HEK293 (cell line): ENCODE results near the gene DPM2.
A peak's percentile ranks its signal among the peaks of the same experiment; 100 is the strongest.

Experiments
- CTCF ChIA-PET: fragments of 350-600 bp; formaldehyde crosslinking; extraction: SDS; loops from one replicate; lab custom pipeline; 2021; ENCODE audit warnings: antibody characterized with exemption; lab: Yijun Ruan, JAX
- POLR2A ChIA-PET: fragments of 300-600 bp; formaldehyde crosslinking; extraction: SDS; loops from one replicate; lab custom pipeline; 2020; ENCODE audit warnings: antibody characterized with exemption, inconsistent platforms; lab: Yijun Ruan, JAX
- H3K27ac ChIP-seq: fragments of 200-500 bp; sonication (Bioruptor generic); 2 replicates; pipeline ENCODE4 v1.5.1; 2014; ENCODE audit warnings: low read depth, low read length, control low read depth, inconsistent platforms; ENCODE audit errors: extremely low read depth
- H3K36me3 ChIP-seq, 2 experiments: fragments of 200-500 bp in 1 of 2; sonication (Bioruptor generic) in 1 of 2; 1 replicate in 1 of 2; 2 replicates in 1 of 2; pipeline ENCODE4 v1.5.1; 2014 to 2017; ENCODE audit warnings: inconsistent platforms in 2 of 2, low read length in 2 of 2; ENCODE audit not compliant: control insufficient read depth in 2 of 2, insufficient read depth in 1 of 2
- H3K4me1 ChIP-seq: fragments of 200-500 bp; sonication (Bioruptor generic); 2 replicates; pipeline ENCODE4 v1.5.1; 2014; ENCODE audit warnings: mild to moderate bottlenecking, low read length, inconsistent platforms; ENCODE audit not compliant: control insufficient read depth, insufficient read depth
- H3K4me3 ChIP-seq: 2 replicates; pipeline ENCODE4 v1.5.1; 2011; ENCODE audit warnings: low read depth, mild to moderate bottlenecking, control low read depth, low read length, moderate library complexity
- H3K9me3 ChIP-seq: fragments of 200-500 bp; sonication (Bioruptor generic); 2 replicates; pipeline ENCODE4 v1.5.1; 2014; ENCODE audit warnings: low read depth, low read length, inconsistent platforms; ENCODE audit not compliant: control insufficient read depth, insufficient read depth
- EGR2 ChIP-seq: fragments of 450-650 bp; formaldehyde crosslinking; IDR thresholded peaks from 2 replicates; pipeline ENCODE4 v1.5.1; 2016; ENCODE audit warnings: low read depth, missing biosample characterization, missing genetic modification characterization
- KLF17 ChIP-seq: fragments of 450-650 bp; formaldehyde crosslinking; IDR thresholded peaks from 2 replicates; pipeline ENCODE4 v1.5.1; 2016; ENCODE audit warnings: missing biosample characterization, missing genetic modification characterization
- PATZ1 ChIP-seq: fragments of 450-650 bp; formaldehyde crosslinking; IDR thresholded peaks from 2 replicates; pipeline ENCODE4 v1.5.1; 2016; ENCODE audit warnings: missing biosample characterization, missing genetic modification characterization
- PRDM6 ChIP-seq: fragments of 450-650 bp; formaldehyde crosslinking; IDR thresholded peaks from 2 replicates; pipeline ENCODE4 v1.5.1; 2017; ENCODE audit warnings: missing biosample characterization, missing genetic modification characterization
- SP2 ChIP-seq: fragments of 450-650 bp; formaldehyde crosslinking; IDR thresholded peaks from 2 replicates; pipeline ENCODE4 v1.5.1; 2016; ENCODE audit warnings: missing biosample characterization, missing genetic modification characterization
- SP7 ChIP-seq: fragments of 450-650 bp; formaldehyde crosslinking; IDR thresholded peaks from 2 replicates; pipeline ENCODE4 v1.5.1; 2016; ENCODE audit warnings: missing biosample characterization, missing genetic modification characterization
- ZBTB8A ChIP-seq: fragments of 450-650 bp; formaldehyde crosslinking; IDR thresholded peaks from 2 replicates; pipeline ENCODE4 v1.5.1; 2016; ENCODE audit warnings: missing biosample characterization, missing genetic modification characterization
- ZFHX2 ChIP-seq: fragments of 450-650 bp; formaldehyde crosslinking; conservative IDR thresholded peaks from 2 replicates; pipeline ENCODE4 v1.5.1; 2016; ENCODE audit warnings: missing biosample characterization, missing genetic modification characterization
- ZFP3 ChIP-seq: fragments of 450-650 bp; formaldehyde crosslinking; IDR thresholded peaks from 2 replicates; pipeline ENCODE4 v1.5.1; 2016; ENCODE audit warnings: low read depth, missing biosample characterization, missing genetic modification characterization
- ZIC2 ChIP-seq: fragments of 450-650 bp; formaldehyde crosslinking; IDR thresholded peaks from 2 replicates; pipeline ENCODE4 v1.5.1; 2016; ENCODE audit warnings: missing biosample characterization, missing genetic modification characterization
- ZNF214 ChIP-seq: fragments of 450-650 bp; formaldehyde crosslinking; IDR thresholded peaks from 2 replicates; pipeline ENCODE4 v1.5.1; 2017; ENCODE audit warnings: missing biosample characterization, mild to moderate bottlenecking, missing genetic modification characterization, borderline replicate concordance
- ZNF280C ChIP-seq: fragments of 450-650 bp; formaldehyde crosslinking; IDR thresholded peaks from 2 replicates; pipeline ENCODE4 v1.5.1; 2016; ENCODE audit warnings: missing biosample characterization, missing genetic modification characterization
- ZNF335 ChIP-seq: fragments of 450-650 bp; formaldehyde crosslinking; conservative IDR thresholded peaks from 2 replicates; pipeline ENCODE4 v1.5.1; 2016; ENCODE audit warnings: missing biosample characterization, missing genetic modification characterization
- ZNF366 ChIP-seq: fragments of 450-650 bp; formaldehyde crosslinking; conservative IDR thresholded peaks from 2 replicates; pipeline ENCODE4 v1.5.1; 2016; ENCODE audit warnings: missing biosample characterization, missing genetic modification characterization
- ZNF37A ChIP-seq: fragments of 450-650 bp; IDR thresholded peaks from 2 replicates; pipeline ENCODE4 v1.5.1; 2018; ENCODE audit warnings: missing biosample characterization, missing genetic modification characterization
- ZNF501 ChIP-seq: fragments of 450-650 bp; formaldehyde crosslinking; IDR thresholded peaks from 2 replicates; pipeline ENCODE4 v1.5.1; 2016; ENCODE audit warnings: missing biosample characterization, missing genetic modification characterization
- ZNF514 ChIP-seq: fragments of 450-650 bp; formaldehyde crosslinking; IDR thresholded peaks from 2 replicates; pipeline ENCODE4 v1.5.1; 2016; ENCODE audit warnings: missing biosample characterization, missing genetic modification characterization
- ZNF626 ChIP-seq: fragments of 450-650 bp; sonication (Bioruptor Pico); formaldehyde crosslinking; IDR thresholded peaks from 2 replicates; pipeline ENCODE4 v1.5.1; 2018; ENCODE audit warnings: missing biosample characterization, missing genetic modification characterization, inconsistent platforms
- ZNF664 ChIP-seq: fragments of 450-650 bp; formaldehyde crosslinking; IDR thresholded peaks from 2 replicates; pipeline ENCODE4 v1.5.1; 2016; ENCODE audit warnings: missing biosample characterization, missing genetic modification characterization
- ZNF843 ChIP-seq: fragments of 450-650 bp; formaldehyde crosslinking; IDR thresholded peaks from 2 replicates; pipeline ENCODE4 v1.5.1; 2016; ENCODE audit warnings: missing biosample characterization, missing genetic modification characterization
- ZSCAN30 ChIP-seq: fragments of 450-650 bp; IDR thresholded peaks from 2 replicates; pipeline ENCODE4 v1.5.1; 2018; ENCODE audit warnings: missing biosample characterization, mild to moderate bottlenecking, missing genetic modification characterization, moderate library complexity
- TF ChIP-seq, protein P1 (sequence below): fragments of 450-650 bp; formaldehyde crosslinking; IDR thresholded peaks from 2 replicates; pipeline ENCODE4 v1.5.1; 2016; ENCODE audit warnings: missing biosample characterization, missing genetic modification characterization
- TF ChIP-seq, protein P2 (sequence below): fragments of 450-650 bp; formaldehyde crosslinking; IDR thresholded peaks from 2 replicates; pipeline ENCODE4 v1.5.1; 2016; ENCODE audit warnings: missing biosample characterization, missing genetic modification characterization

Gene DPM2

DNA sequence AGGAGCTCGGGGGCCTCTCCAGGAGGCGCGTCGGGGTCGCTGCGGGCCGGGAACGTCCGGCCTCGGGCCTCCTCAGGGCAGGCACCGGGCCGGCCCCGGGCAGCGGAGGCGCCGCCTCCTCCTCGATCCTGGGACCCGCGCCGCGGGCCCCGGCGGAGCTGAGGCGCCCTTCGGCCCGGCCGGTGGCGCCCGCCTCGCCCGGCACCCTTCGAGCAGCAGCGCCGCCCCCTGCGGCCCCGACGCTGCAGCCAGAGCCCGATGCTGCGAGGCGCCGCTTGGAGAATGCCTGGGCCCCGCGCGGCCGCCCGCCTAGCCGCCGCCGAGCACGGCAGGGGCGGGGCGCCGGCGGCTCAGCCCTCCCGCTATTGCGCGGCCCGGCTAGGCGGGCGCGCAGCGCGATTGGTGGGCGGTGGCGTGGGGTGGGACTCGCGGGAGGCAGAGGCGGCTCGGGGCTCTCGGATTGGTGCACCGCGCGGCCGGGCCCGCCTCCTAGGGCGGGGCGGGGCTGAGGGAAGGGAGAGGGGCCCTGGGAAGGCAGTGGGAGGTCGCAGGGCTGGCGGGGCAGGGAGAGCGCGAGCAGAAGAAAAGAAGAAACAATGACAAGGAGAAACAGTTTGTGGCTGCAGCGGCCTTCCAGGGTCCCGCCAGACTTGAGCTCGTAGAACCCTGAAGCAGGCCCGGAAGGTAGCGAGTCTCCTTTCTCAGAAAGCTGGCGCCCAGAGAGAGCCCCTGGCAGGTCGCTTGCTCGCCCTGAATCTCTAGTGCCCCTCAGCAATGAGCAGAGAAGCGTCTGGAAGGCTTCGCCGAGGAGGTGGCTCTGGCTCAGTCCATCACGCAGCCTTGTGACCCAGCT lies 43.3 kb upstream of the DPM2 start, which contains the start of gene EEIG1:
TSS of gene EEIG1 (minus strand) at position 284 of the 853 bp plus-strand sequence. CDS start 852 bp downstream, outside the sequence.
- peak within 1 kb of the TSS; percentile 81 for H3K27ac ChIP-seq
- H3K9me3 ChIP-seq: no peaks in the 10 kb centered on the region
- CTCF ChIA-PET: interaction anchor here (0.6 to 10.0 kb wide), 7 partner anchors 18 to 144 kb away, joined by 3 to 94 read pairs (median 4); no protein-coding TSS in a partner anchor
- peaks cover 0 to 3% of the 10 kb centered on the region in 2 experiments; a peak in 1 of 3 replicates for H3K36me3 ChIP-seq
- peaks cover 6% of the 10 kb centered on the region; the same call in 1 of the 2 replicates for H3K4me1 ChIP-seq
- POLR2A ChIA-PET: interaction anchor here (0.5 to 2.8 kb wide), 14 partner anchors 10 to 366 kb away, joined by 3 to 19 read pairs (median 5); partner anchors contain the start of gene SLC25A25
- H3K4me3 ChIP-seq: peak within 1 kb of the TSS; percentile 66
- TF ChIP-seq, protein P1, sequence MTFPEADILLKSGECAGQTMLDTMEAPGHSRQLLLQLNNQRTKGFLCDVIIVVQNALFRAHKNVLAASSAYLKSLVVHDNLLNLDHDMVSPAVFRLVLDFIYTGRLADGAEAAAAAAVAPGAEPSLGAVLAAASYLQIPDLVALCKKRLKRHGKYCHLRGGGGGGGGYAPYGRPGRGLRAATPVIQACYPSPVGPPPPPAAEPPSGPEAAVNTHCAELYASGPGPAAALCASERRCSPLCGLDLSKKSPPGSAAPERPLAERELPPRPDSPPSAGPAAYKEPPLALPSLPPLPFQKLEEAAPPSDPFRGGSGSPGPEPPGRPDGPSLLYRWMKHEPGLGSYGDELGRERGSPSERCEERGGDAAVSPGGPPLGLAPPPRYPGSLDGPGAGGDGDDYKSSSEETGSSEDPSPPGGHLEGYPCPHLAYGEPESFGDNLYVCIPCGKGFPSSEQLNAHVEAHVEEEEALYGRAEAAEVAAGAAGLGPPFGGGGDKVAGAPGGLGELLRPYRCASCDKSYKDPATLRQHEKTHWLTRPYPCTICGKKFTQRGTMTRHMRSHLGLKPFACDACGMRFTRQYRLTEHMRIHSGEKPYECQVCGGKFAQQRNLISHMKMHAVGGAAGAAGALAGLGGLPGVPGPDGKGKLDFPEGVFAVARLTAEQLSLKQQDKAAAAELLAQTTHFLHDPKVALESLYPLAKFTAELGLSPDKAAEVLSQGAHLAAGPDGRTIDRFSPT (tag by site-specific recombination): no peak
- peak; percentile 17; the same call in 1 of the 2 replicates for TF ChIP-seq ZIC2 (tag by site-specific recombination)
- peak; percentile 62 for TF ChIP-seq EGR2 (tag by site-specific recombination)
- no peak for TF ChIP-seq ZNF664 (tag by site-specific recombination)
- no peak for TF ChIP-seq ZNF214 (tag by site-specific recombination)
- no peak for TF ChIP-seq KLF17
- TF ChIP-seq SP2 (tag by site-specific recombination): peak; percentile 81
- peak; percentile 60; the same call in 1 of the 2 replicates for TF ChIP-seq ZNF335 (tag by site-specific recombination)
- peak; percentile 63 for TF ChIP-seq PATZ1 (tag by site-specific recombination)
- no peak for TF ChIP-seq ZFP3 (tag by site-specific recombination)
- TF ChIP-seq ZSCAN30 (tag by site-specific recombination): no peak
- TF ChIP-seq ZNF280C: no peak
- TF ChIP-seq ZFHX2: peak; percentile 70
- TF ChIP-seq PRDM6 (tag by site-specific recombination): no peak
- TF ChIP-seq, protein P2, sequence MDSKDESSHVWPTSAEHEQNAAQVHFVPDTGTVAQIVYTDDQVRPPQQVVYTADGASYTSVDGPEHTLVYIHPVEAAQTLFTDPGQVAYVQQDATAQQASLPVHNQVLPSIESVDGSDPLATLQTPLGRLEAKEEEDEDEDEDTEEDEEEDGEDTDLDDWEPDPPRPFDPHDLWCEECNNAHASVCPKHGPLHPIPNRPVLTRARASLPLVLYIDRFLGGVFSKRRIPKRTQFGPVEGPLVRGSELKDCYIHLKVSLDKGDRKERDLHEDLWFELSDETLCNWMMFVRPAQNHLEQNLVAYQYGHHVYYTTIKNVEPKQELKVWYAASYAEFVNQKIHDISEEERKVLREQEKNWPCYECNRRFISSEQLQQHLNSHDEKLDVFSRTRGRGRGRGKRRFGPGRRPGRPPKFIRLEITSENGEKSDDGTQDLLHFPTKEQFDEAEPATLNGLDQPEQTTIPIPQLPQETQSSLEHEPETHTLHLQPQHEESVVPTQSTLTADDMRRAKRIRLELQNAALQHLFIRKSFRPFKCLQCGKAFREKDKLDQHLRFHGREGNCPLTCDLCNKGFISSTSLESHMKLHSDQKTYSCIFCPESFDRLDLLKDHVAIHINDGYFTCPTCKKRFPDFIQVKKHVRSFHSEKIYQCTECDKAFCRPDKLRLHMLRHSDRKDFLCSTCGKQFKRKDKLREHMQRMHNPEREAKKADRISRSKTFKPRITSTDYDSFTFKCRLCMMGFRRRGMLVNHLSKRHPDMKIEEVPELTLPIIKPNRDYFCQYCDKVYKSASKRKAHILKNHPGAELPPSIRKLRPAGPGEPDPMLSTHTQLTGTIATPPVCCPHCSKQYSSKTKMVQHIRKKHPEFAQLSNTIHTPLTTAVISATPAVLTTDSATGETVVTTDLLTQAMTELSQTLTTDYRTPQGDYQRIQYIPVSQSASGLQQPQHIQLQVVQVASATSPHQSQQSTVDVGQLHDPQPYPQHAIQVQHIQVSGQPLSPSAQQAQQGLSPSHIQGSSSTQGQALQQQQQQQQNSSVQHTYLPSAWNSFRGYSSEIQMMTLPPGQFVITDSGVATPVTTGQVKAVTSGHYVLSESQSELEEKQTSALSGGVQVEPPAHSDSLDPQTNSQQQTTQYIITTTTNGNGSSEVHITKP (tag by site-specific recombination): peak; percentile 51; the same call in 1 of the 2 replicates
- TF ChIP-seq ZNF37A: no peak
- TF ChIP-seq ZNF843 (tag by site-specific recombination): no peak
- TF ChIP-seq SP7 (tag by site-specific recombination): 0 out of 2 replicates have a peak, but pooled peaks have one; percentile 18
- no peak for TF ChIP-seq ZNF626 (tag by site-specific recombination)
- peak; percentile 49 for TF ChIP-seq ZNF366 (tag by site-specific recombination)
- TF ChIP-seq ZNF514 (tag by site-specific recombination): no peak
- TF ChIP-seq ZNF501 (tag by site-specific recombination): 0 out of 2 replicates have a peak, but pooled peaks have one; percentile 24
- peak; percentile 58 for TF ChIP-seq ZBTB8A (tag by site-specific recombination)
